EL (cell line): ENCODE data around the gene DIAPH2.
A peak's percentile ranks its signal among the peaks of the same experiment; 100 is the strongest.
"Not testable (repeated sequence)": the region's sequence is repeated elsewhere in the genome, so short reads cannot be mapped to it uniquely, and the experiment has no call there.

Experiments used
- DNase-seq: peaks from one replicate; pipeline ENCODE4 v3.0.0-alpha.2; 2016

Gene DIAPH2

DNA sequence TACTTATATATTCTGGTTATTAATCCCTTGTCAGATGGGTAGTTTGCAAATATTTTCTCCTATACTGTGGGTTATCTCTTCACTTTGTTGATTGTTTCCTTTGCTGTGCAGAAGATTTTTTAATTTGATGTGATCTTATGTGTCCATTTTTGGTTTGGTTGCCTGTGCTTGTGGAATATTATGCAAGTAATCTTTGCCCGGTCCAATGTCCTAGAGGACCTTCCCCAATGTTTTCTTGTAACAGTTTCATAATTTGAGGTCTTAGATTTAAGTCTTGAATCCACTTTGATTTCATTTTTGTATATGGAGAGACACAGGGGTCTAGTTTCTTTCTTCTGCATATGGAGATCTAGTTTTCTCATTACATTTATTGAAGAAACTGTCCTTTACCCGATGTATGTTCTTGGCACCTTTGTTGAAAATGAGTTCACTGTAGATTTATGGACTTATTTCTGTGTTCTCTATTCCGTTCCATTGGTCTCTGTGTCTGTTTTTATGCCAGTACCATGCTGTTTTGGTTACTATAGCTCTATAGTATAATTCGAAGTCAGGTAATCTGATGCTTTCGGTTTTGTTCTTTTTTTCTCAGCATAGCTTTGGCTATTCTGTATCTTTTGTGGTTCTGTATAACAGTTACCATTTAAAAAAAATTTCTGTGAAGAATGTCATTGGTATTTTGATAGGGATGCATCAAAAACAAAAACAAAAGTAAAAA is 34.7 kb downstream of the DIAPH2 start:
- no peak for DNase-seq

DNA sequence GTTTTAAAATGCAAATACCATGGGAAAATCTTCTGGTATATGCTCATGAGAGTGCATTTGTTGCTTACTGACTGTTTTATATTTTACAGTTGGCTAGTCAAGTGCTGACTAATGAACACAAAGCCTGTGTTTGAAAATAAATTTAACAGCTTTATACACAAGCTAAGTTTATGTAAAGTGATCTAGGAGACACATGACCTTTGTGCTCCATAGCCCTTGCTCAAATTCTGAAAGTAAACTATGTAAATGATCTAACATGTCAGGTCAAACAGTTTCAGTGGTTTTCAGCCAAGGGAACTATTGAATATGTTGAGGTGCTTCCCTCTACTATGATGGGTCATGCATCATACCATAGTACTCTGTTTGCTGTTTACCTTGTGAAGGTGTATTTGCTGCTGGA is 36.7 kb downstream of the DIAPH2 start:
- no peak for DNase-seq

- no peak for DNase-seq
Observed at GRCh38 chrX:96722781-96723180, 38.1 kb downstream of the DIAPH2 start.

GRCh38 chrX:96729053-96729452 is 44.4 kb downstream of the DIAPH2 start:
- no peak for DNase-seq

DNA sequence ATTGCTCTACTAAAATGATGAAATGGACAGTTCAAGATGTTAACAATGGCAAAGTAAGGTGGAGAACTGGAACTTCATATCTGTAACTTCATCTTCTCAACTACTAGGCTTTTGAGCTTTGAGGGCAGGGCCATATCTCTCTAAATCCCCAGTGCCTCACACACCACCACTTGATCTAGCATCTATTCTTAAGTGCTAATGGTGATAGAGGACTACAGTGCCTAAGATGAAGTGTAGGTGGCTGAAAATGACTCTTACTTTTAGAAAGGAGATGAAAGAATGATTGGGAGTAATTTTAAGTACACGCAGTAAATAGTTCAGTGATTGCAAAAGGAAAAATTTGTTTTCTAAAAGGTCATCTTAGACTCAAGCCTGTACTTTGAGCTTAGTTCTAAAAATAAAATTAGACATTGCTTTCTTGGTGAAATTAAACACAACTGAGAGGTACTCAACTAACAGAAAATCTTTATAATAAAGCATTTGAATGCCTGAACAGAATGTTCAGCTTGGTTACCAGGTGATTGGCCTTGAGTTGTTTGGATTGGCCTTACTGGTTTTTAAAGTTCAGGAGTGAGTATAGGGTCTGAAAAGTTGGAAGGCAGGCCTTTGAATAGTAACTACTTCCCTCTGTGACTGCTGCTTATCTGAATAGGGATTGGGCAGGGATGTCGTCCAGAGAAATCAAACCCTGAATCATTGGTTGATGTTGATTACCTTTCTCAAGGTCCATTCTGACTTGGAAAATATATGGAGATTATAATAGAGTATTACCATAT is 45.4 kb downstream of the DIAPH2 start:
- no peak for DNase-seq

DNA sequence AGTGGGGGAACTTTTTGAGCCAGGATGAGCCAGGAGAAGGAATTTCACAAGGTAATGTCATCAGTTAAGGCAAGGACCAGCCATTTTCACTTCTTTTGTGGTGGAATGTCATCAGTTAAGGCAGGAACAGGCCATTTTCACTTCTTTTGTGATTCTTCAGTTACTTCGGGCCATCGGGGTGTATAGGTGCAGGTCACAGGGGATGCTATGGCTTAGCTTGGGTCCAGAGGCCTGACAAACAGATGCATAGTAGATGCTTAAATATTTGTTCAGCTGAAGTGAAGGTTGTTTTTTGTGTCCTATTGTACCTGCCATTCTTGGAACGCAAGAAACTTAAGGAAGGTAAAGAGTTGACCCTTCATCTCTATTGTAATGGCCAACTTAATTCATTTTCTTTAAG is 46.4 kb downstream of the DIAPH2 start:
- not testable (repeated sequence) for DNase-seq

GRCh38 chrX:96743367-96744073 is 58.9 kb downstream of the DIAPH2 start:
- no peak for DNase-seq

GRCh38 chrX:96752781-96753180 is 68.1 kb downstream of the DIAPH2 start:
- no peak for DNase-seq

DNA sequence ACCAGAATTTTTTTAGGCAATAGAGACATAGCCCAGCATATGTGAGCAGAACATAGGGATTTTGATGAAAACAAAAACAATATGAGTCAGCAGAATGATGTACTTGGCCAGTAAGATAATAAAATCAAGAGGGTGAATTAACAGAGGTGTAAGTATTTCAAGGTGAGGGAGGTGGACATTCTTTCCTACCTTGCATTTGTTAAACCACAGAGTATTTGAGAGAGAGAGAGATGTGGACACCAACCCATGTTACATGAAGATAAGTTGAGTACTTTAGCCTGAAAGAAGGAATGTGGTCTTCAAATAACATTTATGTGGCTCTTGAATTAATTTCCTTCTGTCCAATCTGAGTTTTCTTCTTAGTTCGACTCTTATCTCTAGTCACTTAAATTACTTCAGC is 68.6 kb downstream of the DIAPH2 start:
- no peak for DNase-seq

DNA sequence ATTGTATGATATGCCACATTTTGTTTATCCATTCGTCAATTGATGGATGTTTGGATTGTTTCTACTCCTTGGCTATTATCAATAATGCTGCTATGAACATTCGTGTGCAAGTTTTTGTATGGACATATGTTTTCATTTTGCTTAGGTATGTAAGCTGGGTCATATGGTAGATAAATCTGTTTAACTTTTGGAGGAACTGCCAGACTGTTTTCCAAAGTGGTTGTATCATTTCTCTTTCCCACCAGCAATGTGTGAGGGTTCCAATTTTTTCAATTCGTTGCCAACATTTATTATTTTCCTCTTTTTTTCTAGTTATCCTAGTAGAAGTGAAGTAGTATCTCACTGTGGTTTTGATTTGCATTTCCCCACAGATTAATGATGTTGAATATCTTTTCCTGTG is 71.8 kb downstream of the DIAPH2 start:
- DNase-seq: no peak

- no peak for DNase-seq
Observed at GRCh38 chrX:96761566-96761965, 76.9 kb downstream of the DIAPH2 start.

DNA sequence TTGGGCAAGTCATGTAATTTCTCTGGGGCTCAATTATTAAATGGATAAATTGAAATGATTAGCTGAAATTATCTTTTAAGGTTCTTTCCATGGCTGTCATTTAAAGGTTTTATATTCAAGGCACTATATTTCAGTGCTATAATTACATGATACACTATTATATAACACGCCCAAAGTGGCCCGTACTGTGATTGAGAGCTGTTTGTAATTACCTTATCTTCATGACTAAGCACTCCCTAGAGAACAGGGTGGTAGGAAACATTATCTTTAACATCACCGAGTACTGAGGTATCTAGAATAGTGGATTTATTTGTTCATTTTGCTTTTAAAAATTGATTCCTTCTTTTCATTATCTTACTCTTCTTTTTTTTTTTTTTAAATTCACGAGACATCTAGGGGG is 79.0 kb downstream of the DIAPH2 start:
- DNase-seq: no peak

DNA sequence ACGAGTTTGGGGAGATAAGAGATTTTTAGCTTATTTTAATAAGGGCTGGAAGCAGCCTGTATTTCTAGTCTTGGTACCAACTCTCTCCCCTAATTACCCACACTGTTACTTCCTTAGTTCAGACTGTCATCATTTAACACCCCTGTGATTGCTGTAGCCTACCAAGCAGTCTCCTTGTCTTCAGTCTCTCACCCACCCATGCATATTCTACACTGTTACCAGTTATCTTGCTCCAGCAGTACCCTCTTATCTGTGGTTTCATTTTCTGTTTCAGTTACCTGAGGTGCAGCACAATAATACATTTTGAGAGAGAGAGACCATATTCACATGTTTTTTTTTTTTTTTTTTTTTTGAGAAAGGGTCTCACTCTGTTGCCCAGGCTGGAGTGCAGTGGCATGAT is 80.2 kb downstream of the DIAPH2 start:
- DNase-seq: no peak

GRCh38 chrX:96770315-96770714 is 85.7 kb downstream of the DIAPH2 start:
- DNase-seq: peak; percentile 1

GRCh38 chrX:96771486-96771885 is 86.8 kb downstream of the DIAPH2 start:
- DNase-seq: no peak

GRCh38 chrX:96774116-96774515 is 89.5 kb downstream of the DIAPH2 start:
- no peak for DNase-seq

GRCh38 chrX:96776966-96777365 is 92.3 kb downstream of the DIAPH2 start:
- peak; percentile 22 for DNase-seq

- DNase-seq: no peak
Observed at GRCh38 chrX:96791559-96791958, 106.9 kb downstream of the DIAPH2 start.

GRCh38 chrX:96792047-96792446 is 107.4 kb downstream of the DIAPH2 start:
- no peak for DNase-seq

GRCh38 chrX:96798982-96799381 is 114.3 kb downstream of the DIAPH2 start:
- no peak for DNase-seq

GRCh38 chrX:96807318-96807717 is 122.7 kb downstream of the DIAPH2 start:
- DNase-seq: no peak

DNA sequence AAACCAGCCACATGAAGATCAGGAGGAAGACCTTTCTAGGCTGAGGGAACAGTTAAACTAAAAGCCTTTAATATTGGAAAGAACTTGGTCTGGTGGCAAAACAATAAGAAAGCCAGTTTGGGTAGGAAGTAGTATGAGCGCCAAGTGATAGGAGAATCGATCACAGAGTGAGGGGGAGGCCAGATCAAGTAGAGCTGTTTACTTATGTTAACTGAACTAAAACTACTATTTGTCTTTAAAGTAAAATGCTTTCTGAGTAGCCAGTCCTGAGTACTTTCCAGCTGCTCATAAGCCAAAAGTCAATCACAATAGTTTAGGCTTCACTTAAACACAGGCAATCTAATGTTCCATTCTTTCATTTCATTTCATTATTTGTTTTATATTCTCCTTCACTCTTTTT is 136.3 kb downstream of the DIAPH2 start:
- no peak for DNase-seq

DNA sequence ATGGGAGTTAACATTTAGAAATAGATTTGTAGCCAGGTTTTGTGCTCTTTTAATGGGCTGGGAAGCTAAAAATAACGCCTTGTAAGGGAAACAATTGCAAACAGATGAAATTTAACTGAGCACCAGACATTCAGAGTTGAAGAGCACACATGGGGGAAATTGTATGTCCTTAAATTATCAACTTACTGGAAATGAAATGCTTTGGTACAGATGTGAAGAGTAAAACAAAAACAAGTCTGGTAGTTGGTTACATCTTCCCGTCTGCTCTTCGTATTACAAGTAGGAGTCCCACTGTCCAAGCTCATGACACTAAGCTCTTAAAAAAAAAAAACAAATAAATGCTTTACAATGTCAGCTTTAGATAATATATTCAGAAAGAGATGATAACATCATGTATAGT is 139.5 kb downstream of the DIAPH2 start:
- DNase-seq: no peak

DNA sequence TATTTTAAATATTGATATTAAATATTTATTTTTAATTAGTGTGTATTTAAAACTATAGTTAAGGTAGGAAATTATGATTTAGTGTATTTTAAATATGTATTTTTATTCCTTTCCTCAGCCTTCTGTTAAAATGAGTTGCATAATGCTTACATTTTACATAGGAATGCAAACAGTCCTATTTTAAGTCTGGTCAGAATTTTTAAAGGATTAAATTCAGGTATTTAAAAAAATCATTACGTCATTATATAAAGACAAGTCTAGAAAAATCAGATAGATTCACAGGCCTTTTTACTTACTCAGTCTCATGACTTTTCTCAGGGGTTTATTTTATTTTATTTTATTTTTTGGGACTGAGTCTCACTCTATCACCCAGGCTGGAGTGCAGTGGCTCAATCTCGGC is 148.7 kb downstream of the DIAPH2 start:
- no peak for DNase-seq
